OCI-LY1 (cell line): ENCODE results near the gene MGRN1.

Source experiments
- CTCF ChIP-seq: fragments of 200-600 bp; sonication (generic), shearing (Covaris generic); IDR thresholded peaks from 2 replicates; pipeline ENCODE4 v1.5.1; 2017; ENCODE audit warnings: mild to moderate bottlenecking, antibody characterized with exemption, low read length, moderate library complexity, mixed read lengths
- EZH2 ChIP-seq: fragments of 200-600 bp; sonication (generic), shearing (Covaris generic); IDR thresholded peaks from 2 replicates; pipeline ENCODE4 v1.8.0; 2017; ENCODE audit warnings: borderline replicate concordance, mixed run types, mild to moderate bottlenecking, antibody characterized with exemption, low read length, moderate library complexity, mixed read lengths

- TF ChIP-seq CTCF, result no peak
- TF ChIP-seq EZH2, result no peak
Measured at GRCh38 chr16:4737545-4737944, 112.9 kb downstream of the MGRN1 start.
